Kidney (tissue), 14 donors: ENCODE results near the gene MAD1L1. TPM values are rescaled to one million over a fixed set of nuclear protein-coding genes. Genes with fewer than 3 reads are reported as not detected.
A peak's percentile ranks its signal among the peaks of the same experiment; 100 is the strongest.

Experiments used
- DNase-seq, 5 donors: peaks; one replicate each; pipeline ENCODE4 v3.0.0-alpha.2; 2013 to 2020
- FAIRE-seq: peaks from 2 replicates; lab custom pipeline; 2012; peaks lifted over from hg19 to GRCh38; lab: Jason Lieb, UNC
- H3K27ac ChIP-seq, 2 donors: one replicate each; pipeline ENCODE4 v1.7.0; 2013; ENCODE audit warnings: low read depth in 2 of 2, low read length in 2 of 2, inconsistent platforms in 1 of 2
- H3K27me3 ChIP-seq: one replicate; pipeline ENCODE4 v1.7.1; 2013; ENCODE audit warnings: low read length, inconsistent platforms; ENCODE audit not compliant: control insufficient read depth, insufficient read depth
- H3K36me3 ChIP-seq, 3 donors: one replicate each; pipeline versions ENCODE4 v1.7.0 to v1.7.1; 2013; ENCODE audit warnings: low read length in 3 of 3, control low read depth in 1 of 3, inconsistent platforms in 1 of 3; ENCODE audit not compliant: insufficient read depth in 3 of 3, control insufficient read depth in 2 of 3
- H3K4me1 ChIP-seq, 3 donors: one replicate each; pipeline versions ENCODE4 v1.7.0 to v1.7.1; 2013; ENCODE audit warnings: low read length in 3 of 3, inconsistent platforms in 1 of 3, low read depth in 1 of 3; ENCODE audit not compliant: control insufficient read depth in 2 of 3, insufficient read depth in 2 of 3
- H3K4me3 ChIP-seq, 3 donors: one replicate each; pipeline versions ENCODE4 v1.7.0 to v1.8.1; 2013; ENCODE audit warnings: low read length in 3 of 3, control low read depth in 1 of 3, inconsistent platforms in 1 of 3
- H3K9ac ChIP-seq, 3 donors: one replicate each; pipeline versions ENCODE4 v1.7.0 to v1.7.1; 2013; ENCODE audit warnings: low read length in 3 of 3, control low read depth in 1 of 3, inconsistent platforms in 1 of 3
- H3K9me3 ChIP-seq, 3 donors: one replicate each; pipeline versions ENCODE4 v1.7.0 to v1.7.1; 2013; ENCODE audit warnings: low read length in 3 of 3, control low read depth in 1 of 3, inconsistent platforms in 1 of 3; ENCODE audit not compliant: control insufficient read depth in 2 of 3, insufficient read depth in 1 of 3
- CTCF ChIP-seq: IDR thresholded peaks from 3 replicates; pipeline ENCODE4 v1.5.1; 2012; ENCODE audit warnings: mild to moderate bottlenecking, moderate library complexity, borderline replicate concordance; ENCODE audit not compliant: insufficient read depth; ENCODE audit errors: extremely low read depth
- intact Hi-C: fragments of 100-400 bp; cut with DNase I; formaldehyde crosslinking; loops from one replicate; pipeline ENCODE4 v1.11.1; 2022
- polyA plus RNA-seq: library from polyadenylated mRNA; stranded (reverse); fragments of 350-450 nt; fragmentation: Illumina TruSeq; extraction: RNeasy Lipid Tissue Mini Kit (QIAGEN cat#74804); gene quantifications from one replicate; pipeline ENCODE4 v1.2.3, GENCODE V29; 2014; ENCODE audit warnings: low read depth, low replicate concordance; ENCODE audit not compliant: insufficient read depth
- total RNA-seq: library from RNA; stranded (reverse); fragmentation: NEBNext Ultra II Directional; extraction: Animal tissue kit (Norgen Biotek cat#: 25700); gene quantifications from one replicate; pipeline ENCODE4 v1.2.1, GENCODE V29; 2021
- donor health status: control.
- donor health status: control.
- donor health status: control.
- donor health status: control.
- donor health status: control.
- donor health status: DM: yes; HTN: yes; CAD: no.
- donor health status: Normal renal cell carcinoma (clear cell type).

The MAD1L1 gene
- total and polyA plus RNA-seq, 2 donors from 2014 or later = 33.2 to 45.2 TPM

GRCh38 chr7:1993776-1994740 lies 238.7 kb downstream of the MAD1L1 start:
- intact Hi-C loops = no loop called here
- TF ChIP-seq CTCF = no peak
- no peaks in the 10 kb centered on the region for H3K9me3 ChIP-seq
- FAIRE-seq (no peak), DNase-seq (peak in 1 of 5 donors; percentile 64)
- H3K27me3 ChIP-seq = no peaks in the 10 kb centered on the region
- no peak overlapping the region for H3K4me3 ChIP-seq
- no peak overlapping the region for H3K9ac ChIP-seq
- H3K27ac ChIP-seq = no peak overlapping the region
- H3K4me1 ChIP-seq = no peaks in the 10 kb centered on the region
- no peaks in the 10 kb centered on the region for H3K36me3 ChIP-seq

GRCh38 chr7:1993031-1993695 lies 239.6 kb downstream of the MAD1L1 start:
- Histone ChIP-seq H3K4me3 (no peak overlapping the region), H3K27ac (no peak overlapping the region), H3K36me3 (no peaks in the 10 kb centered on the region), H3K27me3 (no peaks in the 10 kb centered on the region), H3K9ac (no peak overlapping the region), H3K9me3 (no peaks in the 10 kb centered on the region), H3K4me1 (no peaks in the 10 kb centered on the region)
- DNase-seq (peak in 1 of 5 donors; percentile 51), FAIRE-seq (no peak)
- intact Hi-C loops = no loop called here
- TF ChIP-seq CTCF = no peak

GRCh38 chr7:1992554-1992953 lies 240.2 kb downstream of the MAD1L1 start:
- intact Hi-C loops = no loop called here
- Histone ChIP-seq H3K4me1 (no peaks in the 10 kb centered on the region), H3K27me3 (no peaks in the 10 kb centered on the region), H3K4me3 (no peak overlapping the region), H3K27ac (no peak overlapping the region), H3K9ac (no peak overlapping the region), H3K36me3 (no peaks in the 10 kb centered on the region), H3K9me3 (no peaks in the 10 kb centered on the region)
- no peak for TF ChIP-seq CTCF
- FAIRE-seq = no peak
- peak in 1 of 5 donors; percentile 56 for DNase-seq
